ENCODE results near the gene NECAB2.

DNA sequence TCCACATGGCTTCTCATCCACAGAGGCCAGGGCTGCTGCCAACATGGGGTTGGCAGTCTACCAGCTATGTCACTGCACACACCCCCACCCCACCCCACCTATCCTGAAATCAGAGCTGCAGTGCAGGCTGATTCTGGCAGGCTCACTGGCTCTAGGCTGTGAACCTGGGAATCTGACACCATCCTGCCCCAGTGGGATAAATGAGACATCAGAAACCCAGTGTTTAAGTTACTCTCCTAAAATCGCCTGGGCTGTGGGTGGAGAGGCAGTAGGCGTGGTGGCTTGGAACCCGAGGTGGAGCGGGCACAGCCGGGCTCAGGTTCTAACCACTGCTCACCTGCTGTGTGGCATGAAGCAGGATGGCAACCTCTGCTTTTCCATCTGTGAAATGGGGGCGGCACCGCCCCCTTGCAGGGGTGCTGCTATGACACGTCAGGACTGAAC lies 69.0 kb downstream of the NECAB2 start:
- TF ChIP-seq, protein P1, sequence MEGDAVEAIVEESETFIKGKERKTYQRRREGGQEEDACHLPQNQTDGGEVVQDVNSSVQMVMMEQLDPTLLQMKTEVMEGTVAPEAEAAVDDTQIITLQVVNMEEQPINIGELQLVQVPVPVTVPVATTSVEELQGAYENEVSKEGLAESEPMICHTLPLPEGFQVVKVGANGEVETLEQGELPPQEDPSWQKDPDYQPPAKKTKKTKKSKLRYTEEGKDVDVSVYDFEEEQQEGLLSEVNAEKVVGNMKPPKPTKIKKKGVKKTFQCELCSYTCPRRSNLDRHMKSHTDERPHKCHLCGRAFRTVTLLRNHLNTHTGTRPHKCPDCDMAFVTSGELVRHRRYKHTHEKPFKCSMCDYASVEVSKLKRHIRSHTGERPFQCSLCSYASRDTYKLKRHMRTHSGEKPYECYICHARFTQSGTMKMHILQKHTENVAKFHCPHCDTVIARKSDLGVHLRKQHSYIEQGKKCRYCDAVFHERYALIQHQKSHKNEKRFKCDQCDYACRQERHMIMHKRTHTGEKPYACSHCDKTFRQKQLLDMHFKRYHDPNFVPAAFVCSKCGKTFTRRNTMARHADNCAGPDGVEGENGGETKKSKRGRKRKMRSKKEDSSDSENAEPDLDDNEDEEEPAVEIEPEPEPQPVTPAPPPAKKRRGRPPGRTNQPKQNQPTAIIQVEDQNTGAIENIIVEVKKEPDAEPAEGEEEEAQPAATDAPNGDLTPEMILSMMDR (IDR thresholded peaks at IDR 0.05) = no peak
- no peak for TF ChIP-seq POLR2A (IDR thresholded peaks at IDR 0.05)
- TF ChIP-seq POLR2AphosphoS5 (IDR thresholded peaks at IDR 0.05) = no peak
- TF ChIP-seq EP300 (IDR thresholded peaks at IDR 0.05) = no peak

Data from stomach (tissue), 4 donors.